ENCODE data around the gene KDM2B.

DNA sequence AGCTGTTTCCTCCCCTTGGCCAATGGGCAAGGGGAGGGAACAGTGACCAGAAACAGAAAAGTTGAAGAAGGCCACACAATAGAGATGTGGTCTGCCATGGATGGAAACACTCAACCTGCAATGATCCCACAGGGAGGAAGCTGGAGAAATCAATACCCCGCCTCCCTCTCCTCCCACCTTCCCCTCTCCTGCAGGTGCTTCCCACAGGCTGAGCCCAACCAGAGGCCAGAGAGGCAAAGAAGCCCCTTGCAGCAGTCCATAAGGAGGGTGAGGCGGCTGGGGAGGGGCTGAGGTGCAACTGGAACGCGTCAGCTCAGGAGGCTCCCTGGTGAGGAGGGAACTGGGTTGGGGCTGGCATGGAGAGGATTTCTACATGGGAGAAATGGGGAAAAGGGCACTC lies 96.9 kb downstream of the KDM2B start:
- TF ChIP-seq, protein P1, sequence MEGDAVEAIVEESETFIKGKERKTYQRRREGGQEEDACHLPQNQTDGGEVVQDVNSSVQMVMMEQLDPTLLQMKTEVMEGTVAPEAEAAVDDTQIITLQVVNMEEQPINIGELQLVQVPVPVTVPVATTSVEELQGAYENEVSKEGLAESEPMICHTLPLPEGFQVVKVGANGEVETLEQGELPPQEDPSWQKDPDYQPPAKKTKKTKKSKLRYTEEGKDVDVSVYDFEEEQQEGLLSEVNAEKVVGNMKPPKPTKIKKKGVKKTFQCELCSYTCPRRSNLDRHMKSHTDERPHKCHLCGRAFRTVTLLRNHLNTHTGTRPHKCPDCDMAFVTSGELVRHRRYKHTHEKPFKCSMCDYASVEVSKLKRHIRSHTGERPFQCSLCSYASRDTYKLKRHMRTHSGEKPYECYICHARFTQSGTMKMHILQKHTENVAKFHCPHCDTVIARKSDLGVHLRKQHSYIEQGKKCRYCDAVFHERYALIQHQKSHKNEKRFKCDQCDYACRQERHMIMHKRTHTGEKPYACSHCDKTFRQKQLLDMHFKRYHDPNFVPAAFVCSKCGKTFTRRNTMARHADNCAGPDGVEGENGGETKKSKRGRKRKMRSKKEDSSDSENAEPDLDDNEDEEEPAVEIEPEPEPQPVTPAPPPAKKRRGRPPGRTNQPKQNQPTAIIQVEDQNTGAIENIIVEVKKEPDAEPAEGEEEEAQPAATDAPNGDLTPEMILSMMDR (IDR thresholded peaks at IDR 0.05) = no peak
- TF ChIP-seq POLR2A (IDR thresholded peaks at IDR 0.05) = no peak
- no peak for TF ChIP-seq POLR2AphosphoS5 (IDR thresholded peaks at IDR 0.05; ENCODE audit: insufficient read depth in 1 of 2, low read depth in 1 of 2)

Data from vagina (tissue), 2 donors.